AG04449 (cell line): Measurements from ENCODE around the gene DLGAP1.

ENCODE experiments used
- CTCF ChIA-PET: fragments of 350-600 bp; formaldehyde crosslinking; extraction: SDS; loops from one replicate; lab custom pipeline; 2021; ENCODE audit warnings: antibody characterized with exemption; lab: Yijun Ruan, JAX
- POLR2A ChIA-PET: fragments of 400-600, 350-600 bp; formaldehyde crosslinking; extraction: SDS; loops from one replicate; lab custom pipeline; 2020; ENCODE audit warnings: antibody characterized with exemption, inconsistent platforms; lab: Yijun Ruan, JAX
- DNase-seq: peaks from one replicate; pipeline ENCODE4 v3.0.0-alpha.2; 2010; ENCODE audit warnings: low read depth, low spot score
- H3K4me3 ChIP-seq: 2 replicates; pipeline ENCODE4 v1.5.1; 2011; ENCODE audit warnings: low read depth, mild to moderate bottlenecking, control low read depth, low read length
- CTCF ChIP-seq: IDR thresholded peaks from one replicate; pipeline ENCODE4 v1.5.1; 2011; ENCODE audit warnings: mild to moderate bottlenecking, moderate library complexity, low read length, control low read depth, inconsistent platforms; ENCODE audit not compliant: insufficient read depth; ENCODE audit errors: missing control alignments

Gene DLGAP1

GRCh38 chr18:3741333-3741732 lies 713.8 kb downstream of the DLGAP1 start:
- POLR2A ChIA-PET: no interaction called here
- no peak for TF ChIP-seq CTCF
- DNase-seq: no peak
- no peak overlapping the region for H3K4me3 ChIP-seq
- CTCF ChIA-PET: no interaction called here

- CTCF ChIA-PET: interaction anchor here (0.9 to 1.0 kb wide), 2 partner anchors 141 kb away, joined by 3 read pairs; no protein-coding TSS in a partner anchor
- POLR2A ChIA-PET: no interaction called here
- TF ChIP-seq CTCF: no peak
- no peak overlapping the region for H3K4me3 ChIP-seq
- no peak for DNase-seq
Observed at GRCh38 chr18:3728704-3729437, 726.2 kb downstream of the DLGAP1 start.

GRCh38 chr18:3727274-3727673 lies 727.8 kb downstream of the DLGAP1 start:
- DNase-seq: no peak
- TF ChIP-seq CTCF: no peak
- POLR2A ChIA-PET: no interaction called here

GRCh38 chr18:3726238-3726951 lies 728.7 kb downstream of the DLGAP1 start:
- TF ChIP-seq CTCF: no peak
- no peak for DNase-seq
- no peak overlapping the region for H3K4me3 ChIP-seq
- ChIA-PET POLR2A (no interaction called here), CTCF (no interaction called here)

More at GRCh38 chr18:3727274-3727673, 727.8 kb downstream of the DLGAP1 start:
- CTCF ChIA-PET: interaction anchor here (1.1 kb wide), 1 partner anchor 44 kb away, joined by 3 read pairs; no protein-coding TSS in a partner anchor
- H3K4me3 ChIP-seq: no peak overlapping the region

- no peak overlapping the region for H3K4me3 ChIP-seq
- CTCF ChIA-PET: interaction anchor here (1.3 kb wide), 1 partner anchor 144 kb away, joined by 4 read pairs; no protein-coding TSS in a partner anchor
- DNase-seq: no peak
- POLR2A ChIA-PET: no interaction called here
- TF ChIP-seq CTCF: no peak
Observed at GRCh38 chr18:3725115-3725514, 730.0 kb downstream of the DLGAP1 start.

GRCh38 chr18:3723554-3723953 lies 731.6 kb downstream of the DLGAP1 start:
- POLR2A ChIA-PET: no interaction called here
- no peak overlapping the region for H3K4me3 ChIP-seq
- no peak for DNase-seq
- no peak for TF ChIP-seq CTCF
- CTCF ChIA-PET: interaction anchor here (1.0 to 1.4 kb wide), 2 partner anchors 48 to 146 kb away, joined by 3 to 7 read pairs; no protein-coding TSS in a partner anchor
